GM23338 (cell line): ENCODE results near the gene PRSS27. TPM values are rescaled to one million over a fixed set of nuclear protein-coding genes. Genes with fewer than 3 reads are reported as not detected.

Experiments
- ATAC-seq: fragments of 200-7000 bp; cut with Tn5 transposase; 3 replicates; pipeline ENCODE4 v1.9.1; 2020
- DNase-seq: peaks from one replicate; pipeline ENCODE4 v3.0.0-alpha.2; 2015; ENCODE audit warnings: low spot score
- H2AFZ ChIP-seq: fragments of 200-600 bp; sonication (generic); 2 replicates; pipeline ENCODE4 v1.8.0; 2016; ENCODE audit warnings: antibody characterized with exemption, mild to moderate bottlenecking, moderate library complexity
- H3F3A ChIP-seq: fragments of 200-600 bp; sonication (generic); replicated peaks from 2 replicates; pipeline ENCODE4 v1.8.0; 2017; ENCODE audit warnings: antibody characterized with exemption, mixed run types, low read depth
- H3K27ac ChIP-seq: fragments of 200-600 bp; sonication (generic); 2 replicates; pipeline ENCODE4 v1.6.1; 2016; ENCODE audit warnings: low read depth
- H3K27me3 ChIP-seq: fragments of 200-600 bp; sonication (generic); 2 replicates; pipeline ENCODE4 v1.8.0; 2016; ENCODE audit warnings: mild to moderate bottlenecking, mixed run types, moderate library complexity; ENCODE audit not compliant: insufficient read depth
- H3K36me3 ChIP-seq: fragments of 200-600 bp; sonication (generic); 2 replicates; pipeline ENCODE4 v1.8.0; 2016; ENCODE audit warnings: mild to moderate bottlenecking; ENCODE audit not compliant: insufficient read depth
- H3K4me1 ChIP-seq: fragments of 200-600 bp; sonication (generic); 2 replicates; pipeline ENCODE4 v1.8.0; 2016; ENCODE audit warnings: mild to moderate bottlenecking, moderate library complexity; ENCODE audit not compliant: insufficient read depth
- H3K4me2 ChIP-seq: fragments of 200-600 bp; sonication (generic); 2 replicates; pipeline ENCODE4 v1.7.1; 2017; ENCODE audit warnings: mixed run types
- H3K4me3 ChIP-seq: fragments of 200-600 bp; sonication (generic); 2 replicates; pipeline ENCODE4 v1.6.1; 2016; ENCODE audit warnings: mixed run types
- H3K79me2 ChIP-seq: fragments of 200-600 bp; sonication (generic); replicated peaks from 2 replicates; pipeline ENCODE4 v1.8.0; 2017; ENCODE audit warnings: mild to moderate bottlenecking; ENCODE audit not compliant: insufficient read depth
- H3K9me2 ChIP-seq: fragments of 200-600 bp; sonication (generic); 2 replicates; pipeline ENCODE4 v1.8.0; 2017; ENCODE audit not compliant: insufficient read depth
- H4K20me1 ChIP-seq: fragments of 200-600 bp; sonication (generic); replicated peaks from 2 replicates; pipeline ENCODE4 v1.8.0; 2017; ENCODE audit warnings: mild to moderate bottlenecking; ENCODE audit not compliant: insufficient read depth
- H3K27ac Mint-ChIP-seq: 2 replicates; pipeline ENCODE4 v1.8.0; 2020; ENCODE audit warnings: inconsistent platforms, mild to moderate bottlenecking, moderate library complexity, mixed read lengths
- H3K27me3 Mint-ChIP-seq: 3 replicates; pipeline ENCODE4 v1.8.0; 2022; ENCODE audit warnings: low read depth, mild to moderate bottlenecking, moderate library complexity, mixed read lengths, inconsistent platforms; ENCODE audit not compliant: insufficient read depth, poor library complexity
- H3K36me3 Mint-ChIP-seq: 3 replicates; pipeline ENCODE4 v1.8.0; 2021; ENCODE audit warnings: low read depth, mild to moderate bottlenecking, inconsistent platforms, moderate library complexity, mixed read lengths
- H3K4me1 Mint-ChIP-seq: 3 replicates; pipeline ENCODE4 v1.8.0; 2020; ENCODE audit warnings: mild to moderate bottlenecking, inconsistent platforms, mixed read lengths
- H3K4me3 Mint-ChIP-seq: 3 replicates; pipeline ENCODE4 v1.8.0; 2021; ENCODE audit warnings: moderate library complexity, mild to moderate bottlenecking, inconsistent platforms, mixed read lengths
- H3K9me3 Mint-ChIP-seq: 3 replicates; pipeline ENCODE4 v1.8.0; 2020; ENCODE audit warnings: moderate library complexity, mild to moderate bottlenecking, inconsistent platforms, mixed read lengths
- CTCF ChIP-seq, 2 experiments: fragments of 200-600 bp in 1 of 2; sonication (generic) in 1 of 2; conservative IDR thresholded peaks; 2 replicates each; pipeline versions ENCODE4 v1.5.1 to v1.6.1; 2016 to 2017; ENCODE audit warnings: antibody characterized with exemption in 2 of 2, low read depth in 2 of 2, mild to moderate bottlenecking in 2 of 2, moderate library complexity in 1 of 2
- EZH2phosphoT487 ChIP-seq: fragments of 200-600 bp; sonication (generic); IDR thresholded peaks from one replicate; pipeline ENCODE4 v1.8.1; 2018; ENCODE audit warnings: antibody characterized with exemption; ENCODE audit not compliant: unreplicated experiment
- JUNB ChIP-seq: IDR thresholded peaks from one replicate; pipeline ENCODE4 v1.6.1; 2016; ENCODE audit warnings: antibody characterized with exemption; ENCODE audit not compliant: unreplicated experiment
- STAT1 ChIP-seq: IDR thresholded peaks from one replicate; pipeline ENCODE4 v1.6.1; 2016; ENCODE audit warnings: antibody characterized with exemption; ENCODE audit not compliant: unreplicated experiment
- ZNF114 ChIP-seq: fragments of 250-450 bp; sonication (Bioruptor Pico); IDR thresholded peaks from 2 replicates; pipeline ENCODE4 v1.5.0; 2020; ENCODE audit warnings: mild to moderate bottlenecking, moderate library complexity
- polyA plus RNA-seq: library from polyadenylated mRNA; unstranded; fragments of >200 nt; fragmentation: Nextera tagmentation; extraction: Ambion mirVana; gene quantifications from 2 replicates; pipeline ENCODE4 v1.2.1, GENCODE V29; 2016
- total RNA-seq: library from RNA; depleted of rRNA; stranded (reverse); fragments of >200 nt; shearing (Covaris generic); gene quantifications from 2 replicates; pipeline ENCODE4 v1.2.3, GENCODE V29; 2014
- TF ChIP-seq, protein P1 (sequence below): IDR thresholded peaks from 2 replicates; pipeline ENCODE4 v1.6.1; 2016; ENCODE audit warnings: antibody characterized with exemption

PRSS27 gene
- total and polyA plus RNA-seq, 2 experiments from 2014 or later: 0.73 to 1.6 TPM

DNA sequence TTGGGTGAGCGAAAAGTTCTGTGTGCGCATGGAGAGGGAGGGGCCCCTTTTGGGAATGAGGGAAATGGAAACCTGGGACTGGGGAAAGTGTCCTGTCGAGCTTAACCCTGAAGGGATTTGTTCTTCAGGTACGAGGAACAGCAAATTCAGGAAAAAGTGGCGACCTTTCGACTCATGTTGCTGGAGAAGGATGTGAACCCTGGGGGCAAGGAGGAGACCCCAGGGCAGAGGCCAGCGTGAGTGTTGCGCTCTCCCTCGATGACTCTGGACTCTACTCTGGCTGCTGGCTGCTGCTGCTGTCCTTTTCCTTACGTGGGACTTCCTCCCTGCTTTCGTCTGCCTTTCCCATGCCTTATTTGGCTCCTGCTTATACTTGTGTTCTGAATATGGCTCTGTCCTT is 37.3 kb upstream of the PRSS27 start:
- Histone ChIP-seq H3K4me3 (no peak overlapping the region), H2AFZ (no peak overlapping the region), H3K27ac (no peak overlapping the region), H3K27me3 (peaks cover 6% of the 10 kb centered on the region), H3K36me3 (peaks cover 52% of the 10 kb centered on the region), H3F3A (peaks cover 62% of the 10 kb centered on the region), H3K79me2 (peaks cover 95% of the 10 kb centered on the region), H3K4me2 (no peak overlapping the region), H3K9me2 (peaks cover 6% of the 10 kb centered on the region), H4K20me1 (peaks cover 66% of the 10 kb centered on the region), H3K4me1 (peaks cover 13% of the 10 kb centered on the region)
- TF ChIP-seq EZH2phosphoT487: no peak
- no peak for TF ChIP-seq ZNF114 (CRISPR knock-in tag)
- H3K27ac Mint-ChIP-seq: no peak overlapping the region; the same call in 1 of the 2 replicates
- ATAC-seq (no peak), DNase-seq (no peak)
- H3K4me3 Mint-ChIP-seq: no peak overlapping the region; the same call in 2 of the 3 replicates
- peaks cover 89% of the 10 kb centered on the region for H3K36me3 Mint-ChIP-seq
- peaks cover 15% of the 10 kb centered on the region for H3K9me3 Mint-ChIP-seq
- peaks cover 25% of the 10 kb centered on the region for H3K27me3 Mint-ChIP-seq
- H3K4me1 Mint-ChIP-seq: peaks cover 23% of the 10 kb centered on the region

DNA sequence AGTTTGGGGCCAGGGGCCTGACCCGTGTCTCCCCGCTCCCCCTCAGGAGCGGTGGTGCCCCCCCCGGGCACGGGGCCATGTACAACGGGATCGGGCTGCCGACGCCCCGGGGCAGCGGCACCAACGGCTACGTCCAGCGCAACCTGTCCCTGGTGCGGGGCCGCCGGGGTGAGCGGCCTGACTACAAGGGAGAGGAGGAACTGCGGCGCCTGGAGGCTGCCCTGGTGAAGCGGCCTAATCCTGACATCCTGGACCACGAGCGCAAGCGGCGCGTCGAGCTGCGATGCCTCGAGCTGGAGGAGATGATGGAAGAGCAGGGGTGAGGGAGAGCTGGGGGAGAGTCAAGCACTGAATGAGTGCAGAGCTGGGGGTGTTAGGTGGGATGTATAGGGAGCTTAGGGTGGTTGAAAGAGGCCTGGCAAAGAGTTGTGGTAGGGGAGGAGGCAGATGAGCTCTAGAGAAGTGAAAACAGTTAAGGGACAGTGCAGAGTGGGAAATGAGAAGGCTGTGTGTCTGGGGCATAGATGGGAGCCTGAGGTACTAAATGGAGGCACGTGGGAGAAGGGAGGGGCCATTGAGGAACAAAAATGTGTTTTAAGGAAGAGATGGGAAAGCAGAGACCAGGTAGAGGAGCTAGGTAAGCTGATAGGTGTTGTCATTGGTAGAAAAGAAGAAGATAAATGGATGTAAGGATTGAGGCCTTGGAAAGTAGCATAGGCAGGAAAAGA is 36.4 kb upstream of the PRSS27 start:
- Histone ChIP-seq H3K79me2 (peaks cover 86% of the 10 kb centered on the region), H3K4me2 (no peak overlapping the region), H3K36me3 (peaks cover 43% of the 10 kb centered on the region), H3F3A (peaks cover 58% of the 10 kb centered on the region), H3K9me2 (no peaks in the 10 kb centered on the region), H3K27ac (no peak overlapping the region), H4K20me1 (peaks cover 66% of the 10 kb centered on the region), H3K4me3 (no peak overlapping the region), H2AFZ (no peak overlapping the region), H3K4me1 (peaks cover 14% of the 10 kb centered on the region), H3K27me3 (no peaks in the 10 kb centered on the region)
- TF ChIP-seq CTCF (conservative IDR thresholded peaks at IDR 0.05; ENCODE audit: low read depth in 2 of 2) (no peak), JUNB (no peak), STAT1 (no peak)
- Mint-ChIP-seq H3K9me3 (peaks cover 6% of the 10 kb centered on the region), H3K36me3 (peaks cover 81% of the 10 kb centered on the region), H3K27ac (peak overlapping the region; percentile 19), H3K27me3 (peaks cover 20% of the 10 kb centered on the region), H3K4me3 (no peak overlapping the region; the same call in 2 of the 3 replicates), H3K4me1 (peaks cover 24% of the 10 kb centered on the region)
- no peak for ATAC-seq
- no peak for DNase-seq

DNA sequence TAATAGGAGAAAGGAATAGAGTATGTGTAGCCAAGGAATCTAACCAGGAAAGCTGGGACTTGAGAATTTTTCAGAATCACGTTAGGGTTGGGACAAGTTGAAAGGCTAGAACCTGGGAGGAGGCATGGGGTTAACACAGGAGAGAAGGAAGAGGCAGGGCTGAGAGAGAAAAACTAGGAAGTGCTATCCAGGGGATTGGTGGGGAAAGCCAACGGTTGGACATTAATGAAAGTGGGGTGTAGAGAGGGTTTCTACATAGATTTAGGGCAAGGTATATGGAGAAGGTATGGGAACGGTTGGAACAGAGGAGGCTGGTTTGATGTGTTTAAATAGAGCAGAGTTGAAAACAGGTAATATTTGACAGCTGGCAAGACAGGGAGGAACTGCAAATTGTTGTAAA is 35.1 kb upstream of the PRSS27 start:
- Mint-ChIP-seq H3K9me3 (peaks cover 3% of the 10 kb centered on the region), H3K36me3 (peaks cover 74% of the 10 kb centered on the region), H3K4me3 (peak overlapping the region; percentile 93), H3K27me3 (peaks cover 20% of the 10 kb centered on the region), H3K4me1 (peaks cover 35% of the 10 kb centered on the region), H3K27ac (peak overlapping the region; percentile 69)
- TF ChIP-seq, protein P1, sequence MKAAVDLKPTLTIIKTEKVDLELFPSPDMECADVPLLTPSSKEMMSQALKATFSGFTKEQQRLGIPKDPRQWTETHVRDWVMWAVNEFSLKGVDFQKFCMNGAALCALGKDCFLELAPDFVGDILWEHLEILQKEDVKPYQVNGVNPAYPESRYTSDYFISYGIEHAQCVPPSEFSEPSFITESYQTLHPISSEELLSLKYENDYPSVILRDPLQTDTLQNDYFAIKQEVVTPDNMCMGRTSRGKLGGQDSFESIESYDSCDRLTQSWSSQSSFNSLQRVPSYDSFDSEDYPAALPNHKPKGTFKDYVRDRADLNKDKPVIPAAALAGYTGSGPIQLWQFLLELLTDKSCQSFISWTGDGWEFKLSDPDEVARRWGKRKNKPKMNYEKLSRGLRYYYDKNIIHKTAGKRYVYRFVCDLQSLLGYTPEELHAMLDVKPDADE: no peak
- peak overlapping the region; percentile 99; the same call in 1 of the 2 replicates for H3K27ac ChIP-seq
- H3K36me3 ChIP-seq: peaks cover 30% of the 10 kb centered on the region
- H3K4me1 ChIP-seq: peaks cover 25% of the 10 kb centered on the region
- no peaks in the 10 kb centered on the region for H3K9me2 ChIP-seq
- H3F3A ChIP-seq: peaks cover 67% of the 10 kb centered on the region
- H2AFZ ChIP-seq: no peak overlapping the region
- DNase-seq: no peak
- ATAC-seq: no peak
- peak overlapping the region; percentile 99 for H3K4me3 ChIP-seq
- H3K27me3 ChIP-seq: no peaks in the 10 kb centered on the region
- H4K20me1 ChIP-seq: peaks cover 60% of the 10 kb centered on the region
- peaks cover 84% of the 10 kb centered on the region for H3K79me2 ChIP-seq
- peak overlapping the region; percentile 100 for H3K4me2 ChIP-seq
